ENCODE results near the gene ZNF366.

ZNF366 gene

GRCh38 chr5:72400950-72401349 lies 106.3 kb downstream of the ZNF366 start:
- DNase-seq, result no peak

GRCh38 chr5:72397836-72398235 lies 109.4 kb downstream of the ZNF366 start:
- no peak for DNase-seq

GRCh38 chr5:72394688-72395087 lies 112.5 kb downstream of the ZNF366 start:
- peak; percentile 0 for DNase-seq

GRCh38 chr5:72393052-72393451 lies 114.2 kb downstream of the ZNF366 start:
- DNase-seq, result no peak
